ENCODE data around the gene CYREN.

Gene CYREN

GRCh38 chr7:135197343-135197742, 26.8 kb upstream of the CYREN start:
- DNase-seq (ENCODE audit: low read depth), result no peak

- DNase-seq (ENCODE audit: low read depth), result no peak
These were observed 25.6 kb upstream of the CYREN start for GRCh38 chr7:135195968-135196629.

GRCh38 chr7:135195156-135195555, 24.6 kb upstream of the CYREN start:
- no peak for DNase-seq (ENCODE audit: low read depth)

GRCh38 chr7:135194494-135195095, 24.1 kb upstream of the CYREN start:
- no peak for DNase-seq (ENCODE audit: low read depth)

- DNase-seq (ENCODE audit: low read depth), result no peak
These were observed 23.1 kb upstream of the CYREN start for GRCh38 chr7:135193615-135194081.

- DNase-seq (ENCODE audit: low read depth), result no peak
These were observed 22.5 kb upstream of the CYREN start for GRCh38 chr7:135192914-135193536.

- DNase-seq (ENCODE audit: low read depth), result no peak
These were observed 20.2 kb upstream of the CYREN start for GRCh38 chr7:135190703-135191102.

- DNase-seq (ENCODE audit: low read depth), result no peak
These were observed 19.5 kb upstream of the CYREN start for GRCh38 chr7:135189961-135190360.

- DNase-seq (ENCODE audit: low read depth), result no peak
These were observed 18.7 kb upstream of the CYREN start for GRCh38 chr7:135189221-135189662.

- DNase-seq (ENCODE audit: low read depth), result no peak
These were observed 17.9 kb upstream of the CYREN start for GRCh38 chr7:135188298-135188984.

- no peak for DNase-seq (ENCODE audit: low read depth)
These were observed 16.3 kb upstream of the CYREN start for GRCh38 chr7:135186841-135187253.

- no peak for DNase-seq (ENCODE audit: low read depth)
These were observed 15.7 kb upstream of the CYREN start for GRCh38 chr7:135186261-135186540.

- DNase-seq (ENCODE audit: low read depth), result no peak
These were observed 15.2 kb upstream of the CYREN start for GRCh38 chr7:135185471-135186260.

- DNase-seq (ENCODE audit: low read depth), result no peak
These were observed 13.8 kb upstream of the CYREN start for GRCh38 chr7:135184254-135184841.

GRCh38 chr7:135183478-135183877, 13.0 kb upstream of the CYREN start:
- no peak for DNase-seq (ENCODE audit: low read depth)

GRCh38 chr7:135181929-135182678, 11.6 kb upstream of the CYREN start:
- no peak for DNase-seq (ENCODE audit: low read depth)

GRCh38 chr7:135181261-135181928, 10.9 kb upstream of the CYREN start:
- DNase-seq (ENCODE audit: low read depth), result no peak

GRCh38 chr7:135180122-135180521, 9.6 kb upstream of the CYREN start:
- no peak for DNase-seq (ENCODE audit: low read depth)

GRCh38 chr7:135179321-135179925, 8.9 kb upstream of the CYREN start:
- DNase-seq (ENCODE audit: low read depth), result no peak

GRCh38 chr7:135178364-135178763, 7.9 kb upstream of the CYREN start:
- DNase-seq (ENCODE audit: low read depth), result no peak

Data from HS-27A (cell line).